HG03469 (cell line): ENCODE data around the gene ZFP36L1.

Source experiments
- ATAC-seq: cut with Tn5 transposase; IDR thresholded peaks from one replicate; pipeline ENCODE4 v1.9.1; 2021; ENCODE audit warnings: mild to moderate bottlenecking, moderate library complexity, moderate number of reproducible peaks; ENCODE audit not compliant: unreplicated experiment

The ZFP36L1 gene

GRCh38 chr14:68784978-68785533 lies 7.8 kb downstream of the ZFP36L1 start:
- no peak for ATAC-seq

- ATAC-seq = no peak
These were observed 8.5 kb downstream of the ZFP36L1 start for GRCh38 chr14:68784226-68784910.

GRCh38 chr14:68783408-68784225 lies 9.2 kb downstream of the ZFP36L1 start:
- no peak for ATAC-seq

GRCh38 chr14:68782091-68782981 lies 10.5 kb downstream of the ZFP36L1 start:
- ATAC-seq = no peak

- ATAC-seq = no peak
These were observed 11.5 kb downstream of the ZFP36L1 start for GRCh38 chr14:68781161-68782021.

GRCh38 chr14:68780358-68781160 lies 12.3 kb downstream of the ZFP36L1 start:
- ATAC-seq = no peak

GRCh38 chr14:68779761-68780323 lies 13.0 kb downstream of the ZFP36L1 start:
- ATAC-seq = no peak

GRCh38 chr14:68777644-68778043 lies 15.2 kb downstream of the ZFP36L1 start:
- no peak for ATAC-seq

GRCh38 chr14:68775614-68776126 lies 17.2 kb downstream of the ZFP36L1 start:
- ATAC-seq = no peak

- no peak for ATAC-seq
These were observed 17.9 kb downstream of the ZFP36L1 start for GRCh38 chr14:68774771-68775613.

- ATAC-seq = no peak
These were observed 20.0 kb downstream of the ZFP36L1 start for GRCh38 chr14:68772761-68773381.

GRCh38 chr14:68771631-68772030 lies 21.2 kb downstream of the ZFP36L1 start:
- no peak for ATAC-seq

- no peak for ATAC-seq
These were observed 22.1 kb downstream of the ZFP36L1 start for GRCh38 chr14:68770553-68771286.

GRCh38 chr14:68770051-68770450 lies 22.8 kb downstream of the ZFP36L1 start:
- ATAC-seq = no peak

GRCh38 chr14:68768316-68768715 lies 24.6 kb downstream of the ZFP36L1 start:
- no peak for ATAC-seq

GRCh38 chr14:68767248-68767645 lies 25.6 kb downstream of the ZFP36L1 start:
- no peak for ATAC-seq
